Measurements from ENCODE around the gene PFKP. TPM values are rescaled to one million over a fixed set of nuclear protein-coding genes. Genes with fewer than 3 reads are reported as not detected.
"Not testable (repeated sequence)": the region's sequence is repeated elsewhere in the genome, so short reads cannot be mapped to it uniquely, and the experiment has no call there.

Gene PFKP
- total RNA-seq, 4 donors from 2014 or later = 90.8 to 255 (median 112) TPM

DNA sequence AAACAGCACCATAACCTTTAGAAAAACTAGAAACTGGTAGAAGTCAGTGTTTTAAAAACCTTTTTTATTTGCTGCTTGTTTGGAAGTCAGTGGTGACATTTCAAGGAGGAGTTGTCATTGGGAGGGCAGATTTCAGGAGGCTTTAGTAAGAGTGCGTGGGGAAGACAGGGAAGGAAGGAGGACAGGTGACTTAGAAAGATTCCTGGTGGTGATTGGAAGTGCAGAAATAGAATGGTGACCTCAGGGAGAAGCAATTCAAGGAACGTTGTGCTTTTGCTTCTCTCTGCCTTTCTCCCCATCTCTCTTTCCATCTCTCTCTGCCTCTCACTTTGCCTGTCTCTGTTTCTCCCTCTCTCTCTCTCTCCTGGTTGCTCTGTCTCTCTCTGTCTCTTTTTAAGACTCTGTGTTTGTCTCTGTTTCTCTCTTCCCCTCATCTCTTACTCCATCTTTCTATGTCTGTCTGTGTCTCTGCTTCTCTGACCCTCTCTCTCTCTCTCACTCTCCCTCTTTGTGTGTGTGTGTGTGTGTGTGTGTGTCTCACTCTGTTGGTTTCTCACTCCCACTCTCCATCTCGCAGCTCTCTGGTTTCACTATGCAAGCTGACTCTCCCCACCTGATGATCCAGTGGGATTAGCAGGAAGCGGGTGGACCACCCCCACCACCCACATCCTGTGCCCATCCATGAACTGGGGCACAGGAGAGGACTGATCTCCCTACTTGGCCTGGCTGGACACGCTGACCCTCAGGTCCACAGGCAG, 10.9 kb upstream of the PFKP start:
- WGBS = 70% methylated on average over 5 of the region's 5 CpGs
- Histone ChIP-seq H3K4me3 (no peak overlapping the region), H3K9me3 (no peaks in the 10 kb centered on the region), H3K36me3 (no peaks in the 10 kb centered on the region), H3K27ac (replicated peaks in 1 of 4) (no peak overlapping the region), H3K4me1 (peaks cover 3 to 14% (median 11%) of the 10 kb centered on the region in 4 donors), H3K27me3 (no peaks in the 10 kb centered on the region)
- intact Hi-C loops (cut with DNase I) = no loop called here
- no peak for DNase-seq (ENCODE audit: extremely low spot score)
- TF ChIP-seq POLR2AphosphoS5 (IDR thresholded peaks at IDR 0.05) = no peak
- no peak for TF ChIP-seq POLR2A (IDR thresholded peaks at IDR 0.05; ENCODE audit: low read depth)
- no peak for TF ChIP-seq EP300 (IDR thresholded peaks at IDR 0.05)
- TF ChIP-seq, protein P1, sequence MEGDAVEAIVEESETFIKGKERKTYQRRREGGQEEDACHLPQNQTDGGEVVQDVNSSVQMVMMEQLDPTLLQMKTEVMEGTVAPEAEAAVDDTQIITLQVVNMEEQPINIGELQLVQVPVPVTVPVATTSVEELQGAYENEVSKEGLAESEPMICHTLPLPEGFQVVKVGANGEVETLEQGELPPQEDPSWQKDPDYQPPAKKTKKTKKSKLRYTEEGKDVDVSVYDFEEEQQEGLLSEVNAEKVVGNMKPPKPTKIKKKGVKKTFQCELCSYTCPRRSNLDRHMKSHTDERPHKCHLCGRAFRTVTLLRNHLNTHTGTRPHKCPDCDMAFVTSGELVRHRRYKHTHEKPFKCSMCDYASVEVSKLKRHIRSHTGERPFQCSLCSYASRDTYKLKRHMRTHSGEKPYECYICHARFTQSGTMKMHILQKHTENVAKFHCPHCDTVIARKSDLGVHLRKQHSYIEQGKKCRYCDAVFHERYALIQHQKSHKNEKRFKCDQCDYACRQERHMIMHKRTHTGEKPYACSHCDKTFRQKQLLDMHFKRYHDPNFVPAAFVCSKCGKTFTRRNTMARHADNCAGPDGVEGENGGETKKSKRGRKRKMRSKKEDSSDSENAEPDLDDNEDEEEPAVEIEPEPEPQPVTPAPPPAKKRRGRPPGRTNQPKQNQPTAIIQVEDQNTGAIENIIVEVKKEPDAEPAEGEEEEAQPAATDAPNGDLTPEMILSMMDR (IDR thresholded peaks at IDR 0.05) = no peak

DNA sequence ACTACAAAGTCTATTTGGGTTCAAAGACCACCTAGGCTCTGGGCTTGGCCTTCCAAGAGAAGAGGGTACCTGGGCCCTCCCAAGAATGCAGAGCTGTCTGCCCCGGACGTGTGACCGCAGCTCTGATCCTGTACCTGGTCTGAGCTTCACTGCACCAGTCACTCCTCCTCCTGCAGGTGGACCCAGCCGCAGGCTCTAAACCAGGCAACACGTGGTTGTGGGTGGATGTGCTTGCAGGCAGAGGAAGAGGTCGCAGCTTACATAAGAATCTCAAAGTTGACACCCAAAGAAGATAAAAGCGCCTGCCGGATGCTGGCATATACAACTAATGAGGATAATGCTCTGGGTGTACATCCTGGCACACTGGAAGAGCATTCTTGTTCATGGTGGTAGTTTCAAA, 9.4 kb upstream of the PFKP start:
- no peak for DNase-seq (ENCODE audit: extremely low spot score)
- WGBS = 88% methylated on average over 8 of the region's 8 CpGs
- H3K4me3 ChIP-seq = no peak overlapping the region
- no peak overlapping the region for H3K27ac ChIP-seq (replicated peaks in 1 of 4)
- peaks cover 3 to 13% (median 9%) of the 10 kb centered on the region in 4 donors for H3K4me1 ChIP-seq
- no peaks in the 10 kb centered on the region for H3K9me3 ChIP-seq
- intact Hi-C loops (cut with DNase I) = no loop called here
- TF ChIP-seq, protein P1 (IDR thresholded peaks at IDR 0.05) = no peak
- TF ChIP-seq POLR2A (IDR thresholded peaks at IDR 0.05; ENCODE audit: low read depth) (no peak), POLR2AphosphoS5 (IDR thresholded peaks at IDR 0.05) (no peak)
- H3K36me3 ChIP-seq = no peaks in the 10 kb centered on the region
- no peaks in the 10 kb centered on the region for H3K27me3 ChIP-seq

- 84% methylated on average over 7 of the region's 8 CpGs for WGBS
- no peaks in the 10 kb centered on the region for H3K36me3 ChIP-seq
- no peak overlapping the region for H3K4me3 ChIP-seq
- H3K9me3 ChIP-seq = no peaks in the 10 kb centered on the region
- DNase-seq (ENCODE audit: extremely low spot score) = no peak
- no peaks in the 10 kb centered on the region for H3K27me3 ChIP-seq
- no peak overlapping the region for H3K27ac ChIP-seq (replicated peaks in 1 of 4)
- TF ChIP-seq POLR2AphosphoS5 (IDR thresholded peaks at IDR 0.05) (no peak), EP300 (IDR thresholded peaks at IDR 0.05) (no peak), POLR2A (IDR thresholded peaks at IDR 0.05; ENCODE audit: low read depth) (no peak)
- TF ChIP-seq, protein P1 (IDR thresholded peaks at IDR 0.05) = no peak
- intact Hi-C loops (cut with DNase I) = no loop called here
- peaks cover 0 to 6% (median 3%) of the 10 kb centered on the region in 4 donors for H3K4me1 ChIP-seq
Measured at GRCh38 chr10:3059974-3060373, 7.4 kb upstream of the PFKP start.

DNA sequence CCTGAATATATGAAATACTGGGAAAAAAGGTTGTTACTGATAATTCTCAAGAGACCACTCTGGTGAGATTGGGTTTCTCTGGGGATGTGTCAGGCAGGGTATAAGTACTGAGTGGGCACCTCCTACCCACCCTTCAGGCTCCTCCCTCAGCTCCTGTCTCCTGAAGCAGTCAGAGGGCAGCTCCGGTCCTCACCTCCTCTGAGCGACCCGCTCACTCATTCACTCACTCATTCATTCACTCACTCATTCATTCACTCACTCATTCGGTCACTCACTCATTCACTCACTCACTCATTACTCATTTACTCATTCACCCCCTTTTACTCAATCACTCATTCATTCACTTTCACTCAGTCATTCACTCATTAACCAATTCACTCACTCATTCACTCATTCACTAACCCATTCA, 6.9 kb upstream of the PFKP start:
- no peaks in the 10 kb centered on the region for H3K9me3 ChIP-seq
- H3K27ac ChIP-seq (replicated peaks in 1 of 4) = no peak overlapping the region
- H3K4me3 ChIP-seq = no peak overlapping the region
- 87% methylated on average over 4 of the region's 4 CpGs for WGBS
- H3K36me3 ChIP-seq = no peaks in the 10 kb centered on the region
- no peaks in the 10 kb centered on the region for H3K27me3 ChIP-seq
- intact Hi-C loops (cut with DNase I) = no loop called here
- DNase-seq (ENCODE audit: extremely low spot score) = no peak
- H3K4me1 ChIP-seq = peaks cover 0 to under 1% (median 0%) of the 10 kb centered on the region in 4 donors
- no peak for TF ChIP-seq EP300 (IDR thresholded peaks at IDR 0.05)
- TF ChIP-seq, protein P1 (IDR thresholded peaks at IDR 0.05) = no peak

- H3K4me3 ChIP-seq; H3K9me3 ChIP-seq; DNase-seq (ENCODE audit: extremely low spot score); H3K36me3 ChIP-seq; H3K27ac ChIP-seq (replicated peaks in 1 of 4); intact Hi-C loops (cut with DNase I); H3K4me1 ChIP-seq; H3K27me3 ChIP-seq: not testable (repeated sequence)
- WGBS = 42% methylated on average over 3 of the region's 6 CpGs
Measured at GRCh38 chr10:3061323-3061898, 5.9 kb upstream of the PFKP start.

Data from esophagus muscularis mucosa (tissue), 4 donors.